NT2/D1 (cell line): Measurements from ENCODE around the gene CAPN6.
A peak's percentile ranks its signal among the peaks of the same experiment; 100 is the strongest.

ENCODE experiments used
- DNase-seq: peaks from one replicate; pipeline ENCODE4 v3.0.0-alpha.2; 2011; ENCODE audit warnings: low read depth, low spot score
- H3K27me3 ChIP-seq: 2 replicates; pipeline ENCODE4 v1.6.0; 2011; ENCODE audit warnings: mild to moderate bottlenecking; ENCODE audit not compliant: insufficient read length, insufficient read depth
- H3K36me3 ChIP-seq: 2 replicates; pipeline ENCODE4 v1.6.1; 2011; ENCODE audit warnings: mild to moderate bottlenecking, low read length, mixed read lengths; ENCODE audit not compliant: insufficient read depth, insufficient read length
- H3K4me1 ChIP-seq: 2 replicates; pipeline ENCODE4 v1.5.1; 2011; ENCODE audit not compliant: insufficient read depth, insufficient read length
- H3K4me3 ChIP-seq: 2 replicates; pipeline ENCODE4 v1.5.1; 2011; ENCODE audit warnings: low read depth; ENCODE audit not compliant: insufficient read length
- H3K9ac ChIP-seq: 2 replicates; pipeline ENCODE4 v1.6.0; 2011; ENCODE audit warnings: low read depth; ENCODE audit not compliant: insufficient read length
- H3K9me3 ChIP-seq: 2 replicates; pipeline ENCODE4 v1.5.1; 2011; ENCODE audit warnings: mild to moderate bottlenecking, low read length; ENCODE audit not compliant: insufficient read depth
- SUZ12 ChIP-seq: IDR thresholded peaks from 2 replicates; pipeline ENCODE4 v1.6.1; 2011; ENCODE audit not compliant: insufficient read length, insufficient read depth; ENCODE audit errors: extremely low read depth
- YY1 ChIP-seq: IDR thresholded peaks from 2 replicates; pipeline ENCODE4 v1.6.1; 2011; ENCODE audit not compliant: insufficient read length, insufficient read depth
- ZNF274 ChIP-seq: IDR thresholded peaks from 2 replicates; pipeline ENCODE4 v1.6.1; 2011; ENCODE audit warnings: mild to moderate bottlenecking, low read depth, low read length

Gene CAPN6

GRCh38 chrX:111270339-111270738 lies at the start of gene CAPN6:
Gene CAPN6, minus strand, starts transcription at chrX:111270483. Its CDS starts 6,547 bp downstream, at chrX:111263936.
- H3K9ac ChIP-seq = no peak within 1 kb of the TSS
- H3K4me3 ChIP-seq = peak within 1 kb of the TSS; percentile 9
- peak; percentile 16 for DNase-seq
- no peaks in the 10 kb centered on the region for H3K9me3 ChIP-seq
- H3K36me3 ChIP-seq = no peaks in the 10 kb centered on the region
- H3K27me3 ChIP-seq = no peaks in the 10 kb centered on the region
- H3K4me1 ChIP-seq = no peaks in the 10 kb centered on the region
- no peak for TF ChIP-seq YY1
- TF ChIP-seq SUZ12 = no peak
- TF ChIP-seq ZNF274 = no peak

DNA sequence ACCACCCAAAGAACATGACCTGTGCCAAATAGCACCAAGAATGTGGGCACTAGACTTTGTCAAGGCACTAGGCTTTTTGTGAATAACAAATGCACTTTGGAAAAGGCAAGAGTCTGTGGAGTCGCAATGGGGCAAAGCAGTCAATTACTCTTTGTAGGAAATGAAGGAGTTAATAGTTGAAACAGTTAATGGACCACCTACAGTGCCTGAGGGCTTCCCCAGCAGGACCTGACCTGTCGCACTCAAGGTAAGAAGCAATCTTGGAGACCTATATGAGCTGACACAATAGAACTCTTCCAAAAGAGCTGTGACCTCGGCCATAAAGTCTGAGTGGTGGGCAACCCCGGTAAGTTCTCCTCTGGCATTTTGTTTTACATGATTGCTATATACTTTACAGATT lies 49.2 kb upstream of the CAPN6 start:
- Histone ChIP-seq H3K4me3 (no peak overlapping the region), H3K36me3 (no peaks in the 10 kb centered on the region), H3K9ac (no peak overlapping the region), H3K9me3 (no peaks in the 10 kb centered on the region), H3K4me1 (no peaks in the 10 kb centered on the region), H3K27me3 (no peaks in the 10 kb centered on the region)
- TF ChIP-seq YY1 (no peak), SUZ12 (no peak), ZNF274 (no peak)
- DNase-seq = no peak

GRCh38 chrX:111318901-111319300 lies 48.6 kb upstream of the CAPN6 start:
- no peaks in the 10 kb centered on the region for H3K36me3 ChIP-seq
- no peaks in the 10 kb centered on the region for H3K4me1 ChIP-seq
- no peak overlapping the region for H3K9ac ChIP-seq
- TF ChIP-seq ZNF274 = no peak
- TF ChIP-seq SUZ12 = no peak
- TF ChIP-seq YY1 = no peak
- H3K9me3 ChIP-seq = no peaks in the 10 kb centered on the region
- DNase-seq = no peak
- H3K27me3 ChIP-seq = no peaks in the 10 kb centered on the region
- H3K4me3 ChIP-seq = no peak overlapping the region

DNA sequence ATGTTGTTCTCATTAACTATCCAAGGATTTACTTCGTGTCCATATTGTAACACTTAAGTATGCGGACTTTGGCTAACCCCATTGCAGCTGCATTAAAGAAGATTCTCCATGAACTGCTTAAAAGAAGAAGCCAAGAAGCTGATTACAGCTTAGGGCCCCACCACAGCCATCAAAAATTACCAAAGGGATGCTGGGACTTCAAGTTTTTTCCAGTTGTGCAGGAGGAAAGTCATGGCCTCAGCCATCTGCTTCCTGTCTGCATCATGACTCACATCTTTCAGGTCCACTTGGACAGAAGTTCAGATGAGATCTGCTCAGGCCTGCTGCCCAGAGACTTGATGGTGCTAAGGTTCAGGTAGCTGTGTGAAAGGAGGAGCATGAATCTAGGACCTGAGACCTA lies 38.8 kb upstream of the CAPN6 start:
- no peak overlapping the region for H3K9ac ChIP-seq
- TF ChIP-seq SUZ12 (no peak), YY1 (no peak), ZNF274 (no peak)
- H3K9me3 ChIP-seq = no peaks in the 10 kb centered on the region
- no peak for DNase-seq
- no peak overlapping the region for H3K4me3 ChIP-seq
- H3K36me3 ChIP-seq = no peaks in the 10 kb centered on the region
- no peaks in the 10 kb centered on the region for H3K4me1 ChIP-seq
- no peaks in the 10 kb centered on the region for H3K27me3 ChIP-seq

- no peak for DNase-seq
- Histone ChIP-seq H3K9ac (no peak overlapping the region), H3K27me3 (no peaks in the 10 kb centered on the region), H3K36me3 (no peaks in the 10 kb centered on the region), H3K4me1 (no peaks in the 10 kb centered on the region), H3K9me3 (no peaks in the 10 kb centered on the region), H3K4me3 (no peak overlapping the region)
- TF ChIP-seq ZNF274 (no peak), YY1 (no peak), SUZ12 (no peak)
Measured at GRCh38 chrX:111308039-111308438, 37.8 kb upstream of the CAPN6 start.

GRCh38 chrX:111302284-111302683 lies 32.0 kb upstream of the CAPN6 start:
- Histone ChIP-seq H3K27me3 (no peaks in the 10 kb centered on the region), H3K9ac (no peak overlapping the region), H3K4me3 (no peak overlapping the region), H3K36me3 (no peaks in the 10 kb centered on the region), H3K4me1 (no peaks in the 10 kb centered on the region), H3K9me3 (no peaks in the 10 kb centered on the region)
- TF ChIP-seq ZNF274 (no peak), YY1 (no peak), SUZ12 (no peak)
- no peak for DNase-seq

- no peak for DNase-seq
- H3K4me3 ChIP-seq = no peak overlapping the region
- no peak for TF ChIP-seq SUZ12
- no peak for TF ChIP-seq YY1
- TF ChIP-seq ZNF274 = no peak
- H3K27me3 ChIP-seq = no peaks in the 10 kb centered on the region
- no peaks in the 10 kb centered on the region for H3K4me1 ChIP-seq
- H3K9ac ChIP-seq = no peak overlapping the region
- H3K9me3 ChIP-seq = no peaks in the 10 kb centered on the region
- H3K36me3 ChIP-seq = no peaks in the 10 kb centered on the region
Measured at GRCh38 chrX:111288841-111289240, 18.6 kb upstream of the CAPN6 start.

- Histone ChIP-seq H3K9ac (no peak overlapping the region), H3K4me1 (no peaks in the 10 kb centered on the region), H3K27me3 (no peaks in the 10 kb centered on the region), H3K4me3 (no peak overlapping the region), H3K36me3 (no peaks in the 10 kb centered on the region), H3K9me3 (no peaks in the 10 kb centered on the region)
- TF ChIP-seq YY1 = no peak
- no peak for TF ChIP-seq SUZ12
- TF ChIP-seq ZNF274 = no peak
- DNase-seq = no peak
Measured at GRCh38 chrX:111284631-111285293, 14.5 kb upstream of the CAPN6 start.
